Measurements from ENCODE around the gene TXNDC5.

The TXNDC5 gene

DNA sequence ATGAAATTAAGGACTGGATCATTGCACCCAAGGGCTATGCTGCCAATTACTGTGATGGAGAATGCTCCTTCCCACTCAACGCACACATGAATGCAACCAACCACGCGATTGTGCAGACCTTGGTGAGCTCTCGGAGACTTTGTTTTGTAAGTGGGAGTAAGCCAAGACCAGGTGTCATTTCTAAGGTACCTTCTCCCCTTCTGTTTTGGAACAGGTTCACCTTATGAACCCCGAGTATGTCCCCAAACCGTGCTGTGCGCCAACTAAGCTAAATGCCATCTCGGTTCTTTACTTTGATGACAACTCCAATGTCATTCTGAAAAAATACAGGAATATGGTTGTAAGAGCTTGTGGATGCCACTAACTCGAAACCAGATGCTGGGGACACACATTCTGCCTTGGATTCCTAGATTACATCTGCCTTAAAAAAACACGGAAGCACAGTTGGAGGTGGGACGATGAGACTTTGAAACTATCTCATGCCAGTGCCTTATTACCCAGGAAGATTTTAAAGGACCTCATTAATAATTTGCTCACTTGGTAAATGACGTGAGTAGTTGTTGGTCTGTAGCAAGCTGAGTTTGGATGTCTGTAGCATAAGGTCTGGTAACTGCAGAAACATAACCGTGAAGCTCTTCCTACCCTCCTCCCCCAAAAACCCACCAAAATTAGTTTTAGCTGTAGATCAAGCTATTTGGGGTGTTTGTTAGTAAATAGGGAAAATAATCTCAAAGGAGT lies 30.4 kb downstream of the TXNDC5 start:
- no peak for DNase-seq (ENCODE audit: low read depth, low spot score)
- H3K4me3 ChIP-seq (ENCODE audit: low read length) = no peak overlapping the region

- no peak for DNase-seq (ENCODE audit: low read depth, low spot score)
- no peak overlapping the region for H3K4me3 ChIP-seq (ENCODE audit: low read length)
These were observed 31.0 kb downstream of the TXNDC5 start for GRCh38 chr6:7879579-7879978.

GRCh38 chr6:7879043-7879442 lies 31.5 kb downstream of the TXNDC5 start:
- DNase-seq (ENCODE audit: low read depth, low spot score) = no peak
- no peak overlapping the region for H3K4me3 ChIP-seq (ENCODE audit: low read length)

GRCh38 chr6:7878401-7878964 lies 32.1 kb downstream of the TXNDC5 start:
- H3K4me3 ChIP-seq (ENCODE audit: low read length) = no peak overlapping the region
- DNase-seq (ENCODE audit: low read depth, low spot score) = no peak

DNA sequence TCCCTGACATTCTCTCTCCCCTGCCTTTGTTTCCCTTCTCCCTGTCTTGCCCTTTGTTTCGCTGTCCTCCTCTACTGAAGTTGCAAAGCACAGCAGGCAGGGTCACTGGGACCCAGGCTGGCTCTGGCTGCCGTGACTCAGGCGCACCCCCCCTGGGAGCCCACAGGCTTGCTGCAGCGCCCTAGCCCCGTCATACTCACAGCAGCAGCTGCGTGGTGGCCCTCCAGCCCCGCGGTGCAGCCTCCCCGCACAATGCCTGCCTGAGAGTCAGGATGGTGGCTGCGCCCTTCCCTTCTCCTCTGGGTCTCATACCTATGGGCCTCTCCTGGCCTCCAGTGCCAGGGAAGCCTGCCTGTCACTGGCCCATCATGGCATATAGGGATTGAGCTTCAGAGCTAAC lies 41.7 kb downstream of the TXNDC5 start:
- DNase-seq (ENCODE audit: low read depth, low spot score) = no peak
- H3K4me3 ChIP-seq (ENCODE audit: low read length) = no peak overlapping the region

DNA sequence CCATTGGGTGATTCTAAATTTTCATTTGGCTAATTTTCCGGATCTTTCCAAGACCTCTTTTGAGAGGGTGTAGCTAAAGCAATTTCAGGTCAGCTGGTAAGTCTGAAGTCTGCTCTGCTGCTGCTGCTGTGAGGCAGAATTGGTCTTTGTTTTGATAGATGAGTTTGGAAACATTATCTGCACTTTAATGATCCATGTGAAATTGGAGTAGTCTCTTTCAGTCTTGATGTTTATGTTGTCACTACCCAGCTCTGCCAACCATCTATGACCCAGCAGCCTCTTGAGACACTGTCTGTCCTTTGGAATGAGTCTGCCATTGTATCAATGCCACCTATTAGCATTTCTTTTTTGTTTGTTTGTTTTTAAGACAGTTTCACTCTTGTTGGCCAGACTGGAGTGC lies 44.1 kb downstream of the TXNDC5 start:
- no peak for DNase-seq (ENCODE audit: low read depth, low spot score)
- no peak overlapping the region for H3K4me3 ChIP-seq (ENCODE audit: low read length)

DNA sequence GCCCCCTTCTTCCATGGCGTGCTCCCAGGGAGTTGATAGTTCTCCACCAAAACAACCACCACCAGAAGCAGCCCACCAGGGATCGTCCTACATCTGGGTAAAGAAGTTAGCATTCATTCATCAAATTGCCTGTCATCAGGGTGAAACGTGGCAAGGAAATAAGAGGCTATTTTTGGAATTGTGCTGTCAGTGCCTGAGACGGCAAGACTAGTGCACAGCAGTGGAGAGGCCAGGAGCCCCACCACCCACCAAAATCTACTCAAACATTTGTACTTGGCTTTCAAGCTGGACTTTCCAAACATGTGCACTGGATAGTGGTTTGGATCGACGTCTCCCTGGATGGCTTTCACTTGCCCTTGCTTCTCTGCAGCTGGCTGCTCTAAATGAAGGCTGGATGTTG lies 44.8 kb downstream of the TXNDC5 start:
- H3K4me3 ChIP-seq (ENCODE audit: low read length) = no peak overlapping the region
- DNase-seq (ENCODE audit: low read depth, low spot score) = no peak

- no peak overlapping the region for H3K4me3 ChIP-seq (ENCODE audit: low read length)
- no peak for DNase-seq (ENCODE audit: low read depth, low spot score)
These were observed 51.0 kb downstream of the TXNDC5 start for GRCh38 chr6:7859591-7859990.

DNA sequence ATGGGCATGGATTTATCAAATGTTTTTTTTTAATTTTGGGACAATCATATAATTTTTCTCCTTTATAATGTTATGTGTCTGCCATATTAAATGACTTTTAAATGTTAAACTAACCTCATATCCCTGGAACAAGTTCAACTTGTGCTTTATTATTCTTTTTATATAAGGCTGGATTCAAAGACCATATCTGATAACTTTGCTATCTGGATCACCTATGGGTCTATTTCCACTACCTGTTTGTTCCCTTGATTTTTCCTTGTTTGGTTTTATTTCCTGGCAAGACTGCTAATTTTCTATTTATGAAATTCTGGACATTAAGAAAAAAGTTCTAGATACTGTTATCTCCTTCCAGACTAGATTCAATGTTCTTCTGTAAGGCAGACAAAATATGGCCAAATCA lies 58.8 kb downstream of the TXNDC5 start:
- DNase-seq (ENCODE audit: low read depth, low spot score) = no peak

DNA sequence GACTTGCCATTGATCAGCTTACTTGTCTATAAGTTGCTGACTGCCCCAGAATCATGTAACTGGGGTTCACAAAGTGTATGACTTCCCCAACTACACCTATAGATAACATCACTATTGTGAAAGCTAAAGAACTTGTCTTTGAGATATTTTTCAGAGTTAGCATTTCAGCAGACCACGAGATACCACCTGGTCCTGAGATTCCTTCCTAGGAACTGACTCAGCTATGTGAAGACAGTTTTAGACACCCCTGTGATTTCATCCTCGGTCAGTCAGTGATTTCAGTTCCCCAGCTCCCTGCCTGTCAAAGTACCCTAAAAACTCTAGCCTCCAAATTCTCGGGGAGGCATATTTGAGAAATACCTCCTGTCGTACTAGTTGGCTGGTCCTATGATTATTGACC lies 62.4 kb downstream of the TXNDC5 start:
- DNase-seq (ENCODE audit: low read depth, low spot score) = no peak
- H3K4me3 ChIP-seq (ENCODE audit: low read length) = no peak overlapping the region

More for the DNA sequence above, 58.8 kb downstream of the TXNDC5 start:
- H3K4me3 ChIP-seq (ENCODE audit: low read length) = no peak overlapping the region

- DNase-seq (ENCODE audit: low read depth, low spot score) = no peak
- no peak overlapping the region for H3K4me3 ChIP-seq (ENCODE audit: low read length)
These were observed 63.4 kb downstream of the TXNDC5 start for GRCh38 chr6:7846966-7847818.

- no peak for DNase-seq (ENCODE audit: low read depth, low spot score)
- H3K4me3 ChIP-seq (ENCODE audit: low read length) = no peak overlapping the region
These were observed 68.7 kb downstream of the TXNDC5 start for GRCh38 chr6:7841781-7842468.

DNA sequence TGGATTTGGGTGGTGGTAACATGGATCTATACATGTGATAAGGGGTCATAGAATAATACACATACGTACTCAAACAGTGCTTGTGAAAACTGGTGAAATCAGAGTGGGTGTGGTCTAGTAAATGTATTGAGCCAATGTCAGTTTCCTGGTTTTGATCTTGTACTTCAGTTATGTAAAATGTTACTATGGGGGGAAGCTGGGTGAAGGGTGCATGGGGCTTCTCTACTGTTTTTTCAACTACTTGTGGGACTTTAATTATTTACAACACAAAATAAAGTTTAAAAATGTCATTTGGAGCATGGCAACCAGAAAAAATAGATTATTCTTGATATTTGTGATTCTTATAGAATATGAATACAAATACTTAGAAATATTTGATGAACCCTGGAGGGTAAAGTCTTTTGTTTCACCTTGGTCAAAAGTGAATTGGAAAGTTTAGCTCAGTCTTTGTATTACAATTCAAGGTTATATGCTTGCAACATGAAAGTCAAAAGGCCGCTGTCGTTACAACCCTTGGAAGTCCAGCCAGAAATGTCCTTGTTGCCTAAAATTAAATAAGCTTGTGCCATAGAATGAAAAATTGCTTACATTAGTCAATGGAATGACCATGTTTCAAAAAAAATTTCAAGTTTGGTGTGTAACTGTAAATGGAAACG lies 74.1 kb downstream of the TXNDC5 start:
- DNase-seq (ENCODE audit: low read depth, low spot score) = no peak

GRCh38 chr6:7833751-7834070 lies 76.9 kb downstream of the TXNDC5 start:
- no peak overlapping the region for H3K4me3 ChIP-seq (ENCODE audit: low read length)

More for the DNA sequence above, 74.1 kb downstream of the TXNDC5 start:
- no peak overlapping the region for H3K4me3 ChIP-seq (ENCODE audit: low read length)

GRCh38 chr6:7832904-7833750 lies 77.5 kb downstream of the TXNDC5 start:
- no peak overlapping the region for H3K4me3 ChIP-seq (ENCODE audit: low read length)
- DNase-seq (ENCODE audit: low read depth, low spot score) = no peak

More at GRCh38 chr6:7833751-7834070, 76.9 kb downstream of the TXNDC5 start:
- no peak for DNase-seq (ENCODE audit: low read depth, low spot score)
